GM23338 (cell line): Measurements from ENCODE around the gene HMGB4. TPM values are rescaled to one million over a fixed set of nuclear protein-coding genes. Genes with fewer than 3 reads are reported as not detected.

Source experiments
- ATAC-seq: fragments of 200-7000 bp; cut with Tn5 transposase; 3 replicates; pipeline ENCODE4 v1.9.1; 2020
- DNase-seq: peaks from one replicate; pipeline ENCODE4 v3.0.0-alpha.2; 2015; ENCODE audit warnings: low spot score
- H2AFZ ChIP-seq: fragments of 200-600 bp; sonication (generic); 2 replicates; pipeline ENCODE4 v1.8.0; 2016; ENCODE audit warnings: antibody characterized with exemption, mild to moderate bottlenecking, moderate library complexity
- H3F3A ChIP-seq: fragments of 200-600 bp; sonication (generic); replicated peaks from 2 replicates; pipeline ENCODE4 v1.8.0; 2017; ENCODE audit warnings: antibody characterized with exemption, mixed run types, low read depth
- H3K27ac ChIP-seq: fragments of 200-600 bp; sonication (generic); 2 replicates; pipeline ENCODE4 v1.6.1; 2016; ENCODE audit warnings: low read depth
- H3K27me3 ChIP-seq: fragments of 200-600 bp; sonication (generic); 2 replicates; pipeline ENCODE4 v1.8.0; 2016; ENCODE audit warnings: mild to moderate bottlenecking, mixed run types, moderate library complexity; ENCODE audit not compliant: insufficient read depth
- H3K36me3 ChIP-seq: fragments of 200-600 bp; sonication (generic); 2 replicates; pipeline ENCODE4 v1.8.0; 2016; ENCODE audit warnings: mild to moderate bottlenecking; ENCODE audit not compliant: insufficient read depth
- H3K4me1 ChIP-seq: fragments of 200-600 bp; sonication (generic); 2 replicates; pipeline ENCODE4 v1.8.0; 2016; ENCODE audit warnings: mild to moderate bottlenecking, moderate library complexity; ENCODE audit not compliant: insufficient read depth
- H3K4me2 ChIP-seq: fragments of 200-600 bp; sonication (generic); 2 replicates; pipeline ENCODE4 v1.7.1; 2017; ENCODE audit warnings: mixed run types
- H3K4me3 ChIP-seq: fragments of 200-600 bp; sonication (generic); 2 replicates; pipeline ENCODE4 v1.6.1; 2016; ENCODE audit warnings: mixed run types
- H3K79me2 ChIP-seq: fragments of 200-600 bp; sonication (generic); replicated peaks from 2 replicates; pipeline ENCODE4 v1.8.0; 2017; ENCODE audit warnings: mild to moderate bottlenecking; ENCODE audit not compliant: insufficient read depth
- H3K9me2 ChIP-seq: fragments of 200-600 bp; sonication (generic); 2 replicates; pipeline ENCODE4 v1.8.0; 2017; ENCODE audit not compliant: insufficient read depth
- H4K20me1 ChIP-seq: fragments of 200-600 bp; sonication (generic); replicated peaks from 2 replicates; pipeline ENCODE4 v1.8.0; 2017; ENCODE audit warnings: mild to moderate bottlenecking; ENCODE audit not compliant: insufficient read depth
- H3K27ac Mint-ChIP-seq: 2 replicates; pipeline ENCODE4 v1.8.0; 2020; ENCODE audit warnings: inconsistent platforms, mild to moderate bottlenecking, moderate library complexity, mixed read lengths
- H3K27me3 Mint-ChIP-seq: 3 replicates; pipeline ENCODE4 v1.8.0; 2022; ENCODE audit warnings: low read depth, mild to moderate bottlenecking, moderate library complexity, mixed read lengths, inconsistent platforms; ENCODE audit not compliant: insufficient read depth, poor library complexity
- H3K36me3 Mint-ChIP-seq: 3 replicates; pipeline ENCODE4 v1.8.0; 2021; ENCODE audit warnings: low read depth, mild to moderate bottlenecking, inconsistent platforms, moderate library complexity, mixed read lengths
- H3K4me1 Mint-ChIP-seq: 3 replicates; pipeline ENCODE4 v1.8.0; 2020; ENCODE audit warnings: mild to moderate bottlenecking, inconsistent platforms, mixed read lengths
- H3K4me3 Mint-ChIP-seq: 3 replicates; pipeline ENCODE4 v1.8.0; 2021; ENCODE audit warnings: moderate library complexity, mild to moderate bottlenecking, inconsistent platforms, mixed read lengths
- H3K9me3 Mint-ChIP-seq: 3 replicates; pipeline ENCODE4 v1.8.0; 2020; ENCODE audit warnings: moderate library complexity, mild to moderate bottlenecking, inconsistent platforms, mixed read lengths
- CREB1 ChIP-seq: fragments of 250-450 bp; sonication (Bioruptor Pico); IDR thresholded peaks from 2 replicates; pipeline ENCODE4 v1.5.0; 2020; ENCODE audit warnings: low read depth, mild to moderate bottlenecking, moderate library complexity
- CTCF ChIP-seq, 2 experiments: fragments of 200-600 bp in 1 of 2; sonication (generic) in 1 of 2; conservative IDR thresholded peaks; 2 replicates each; pipeline versions ENCODE4 v1.5.1 to v1.6.1; 2016 to 2017; ENCODE audit warnings: antibody characterized with exemption in 2 of 2, low read depth in 2 of 2, mild to moderate bottlenecking in 2 of 2, moderate library complexity in 1 of 2
- ETS1 ChIP-seq: IDR thresholded peaks from 2 replicates; pipeline ENCODE4 v1.6.1; 2016; ENCODE audit warnings: antibody characterized with exemption
- EZH2 ChIP-seq: fragments of 200-600 bp; sonication (generic); IDR thresholded peaks from one replicate; pipeline ENCODE4 v1.8.0; 2017; ENCODE audit warnings: antibody characterized with exemption, mild to moderate bottlenecking, low read depth; ENCODE audit not compliant: unreplicated experiment
- EZH2phosphoT487 ChIP-seq: fragments of 200-600 bp; sonication (generic); IDR thresholded peaks from one replicate; pipeline ENCODE4 v1.8.1; 2018; ENCODE audit warnings: antibody characterized with exemption; ENCODE audit not compliant: unreplicated experiment
- JUNB ChIP-seq: IDR thresholded peaks from one replicate; pipeline ENCODE4 v1.6.1; 2016; ENCODE audit warnings: antibody characterized with exemption; ENCODE audit not compliant: unreplicated experiment
- NANOG ChIP-seq: IDR thresholded peaks from 2 replicates; pipeline ENCODE4 v1.6.1; 2016; ENCODE audit warnings: antibody characterized with exemption, borderline replicate concordance
- POLR2AphosphoS5 ChIP-seq: IDR thresholded peaks from 2 replicates; pipeline ENCODE4 v1.6.1; 2016; ENCODE audit warnings: antibody characterized with exemption, low read depth
- REST ChIP-seq: IDR thresholded peaks from one replicate; pipeline ENCODE4 v1.6.1; 2018; ENCODE audit warnings: antibody characterized with exemption; ENCODE audit not compliant: unreplicated experiment
- STAT1 ChIP-seq: IDR thresholded peaks from one replicate; pipeline ENCODE4 v1.6.1; 2016; ENCODE audit warnings: antibody characterized with exemption; ENCODE audit not compliant: unreplicated experiment
- ZNF114 ChIP-seq: fragments of 250-450 bp; sonication (Bioruptor Pico); IDR thresholded peaks from 2 replicates; pipeline ENCODE4 v1.5.0; 2020; ENCODE audit warnings: mild to moderate bottlenecking, moderate library complexity
- ZNF331 ChIP-seq: fragments of 250-450 bp; sonication (Bioruptor Pico); IDR thresholded peaks from 2 replicates; pipeline ENCODE4 v1.5.0; 2020; ENCODE audit warnings: low read depth, mild to moderate bottlenecking, moderate library complexity
- ZNF462 ChIP-seq: fragments of 250-450 bp; sonication (Bioruptor Pico); IDR thresholded peaks from 2 replicates; pipeline ENCODE4 v1.5.0; 2020; ENCODE audit warnings: mild to moderate bottlenecking, moderate library complexity
- polyA plus RNA-seq: library from polyadenylated mRNA; unstranded; fragments of >200 nt; fragmentation: Nextera tagmentation; extraction: Ambion mirVana; gene quantifications from 2 replicates; pipeline ENCODE4 v1.2.1, GENCODE V29; 2016
- total RNA-seq: library from RNA; depleted of rRNA; stranded (reverse); fragments of >200 nt; shearing (Covaris generic); gene quantifications from 2 replicates; pipeline ENCODE4 v1.2.3, GENCODE V29; 2014

HMGB4 gene
- total and polyA plus RNA-seq, 2 experiments from 2014 or later: not detected

GRCh38 chr1:33814166-33814565 lies 49.7 kb upstream of the HMGB4 start:
- TF ChIP-seq STAT1 (no peak), ZNF462 (CRISPR knock-in tag) (no peak), JUNB (no peak), CREB1 (CRISPR knock-in tag) (no peak), EZH2phosphoT487 (no peak), NANOG (no peak), EZH2 (no peak), ZNF114 (CRISPR knock-in tag) (no peak), REST (no peak), POLR2AphosphoS5 (no peak), CTCF (conservative IDR thresholded peaks at IDR 0.05; ENCODE audit: low read depth in 2 of 2) (no peak), ETS1 (no peak), ZNF331 (no peak)
- Mint-ChIP-seq H3K9me3 (peaks cover under 1% of the 10 kb centered on the region; the same call in 1 of the 3 replicates), H3K36me3 (peaks cover 32% of the 10 kb centered on the region), H3K27ac (no peak overlapping the region), H3K4me3 (no peak overlapping the region), H3K4me1 (no peaks in the 10 kb centered on the region), H3K27me3 (peaks cover 2% of the 10 kb centered on the region)
- Histone ChIP-seq H4K20me1 (no peaks in the 10 kb centered on the region), H3K4me2 (no peak overlapping the region), H3K27me3 (no peaks in the 10 kb centered on the region), H3K4me1 (no peaks in the 10 kb centered on the region), H2AFZ (no peak overlapping the region), H3K36me3 (no peaks in the 10 kb centered on the region), H3K27ac (no peak overlapping the region), H3F3A (no peaks in the 10 kb centered on the region), H3K9me2 (no peaks in the 10 kb centered on the region), H3K79me2 (no peaks in the 10 kb centered on the region), H3K4me3 (no peak overlapping the region)
- ATAC-seq (no peak), DNase-seq (no peak)
